HG03565 (cell line): ENCODE data around the gene MTA1.

Source experiments
- ATAC-seq: cut with Tn5 transposase; IDR thresholded peaks from one replicate; pipeline ENCODE4 v1.9.1; 2021; ENCODE audit warnings: mild to moderate bottlenecking, moderate library complexity; ENCODE audit not compliant: unreplicated experiment

Gene MTA1

GRCh38 chr14:105422695-105423487 is 3.3 kb downstream of the MTA1 start:
- no peak for ATAC-seq

- no peak for ATAC-seq
Measured at GRCh38 chr14:105423488-105424195, 4.0 kb downstream of the MTA1 start.

- no peak for ATAC-seq
Measured at GRCh38 chr14:105424861-105425260, 5.2 kb downstream of the MTA1 start.

- ATAC-seq: no peak
Measured at GRCh38 chr14:105425823-105426247, 6.2 kb downstream of the MTA1 start.

- no peak for ATAC-seq
Measured at GRCh38 chr14:105426416-105427130, 6.9 kb downstream of the MTA1 start.

- no peak for ATAC-seq
Measured at GRCh38 chr14:105427412-105427811, 7.8 kb downstream of the MTA1 start.

- no peak for ATAC-seq
Measured at GRCh38 chr14:105427936-105428485, 8.4 kb downstream of the MTA1 start.

- no peak for ATAC-seq
Measured at GRCh38 chr14:105430042-105430441, 10.4 kb downstream of the MTA1 start.

- ATAC-seq: no peak
Measured at GRCh38 chr14:105430565-105430964, 10.9 kb downstream of the MTA1 start.

GRCh38 chr14:105431256-105431655 is 11.6 kb downstream of the MTA1 start:
- ATAC-seq: no peak

GRCh38 chr14:105432657-105433056 is 13.0 kb downstream of the MTA1 start:
- no peak for ATAC-seq

- ATAC-seq: no peak
Measured at GRCh38 chr14:105433161-105433605, 13.6 kb downstream of the MTA1 start.

GRCh38 chr14:105436402-105436801 is 16.8 kb downstream of the MTA1 start:
- ATAC-seq: no peak

GRCh38 chr14:105436891-105437722 is 17.5 kb downstream of the MTA1 start:
- ATAC-seq: no peak

GRCh38 chr14:105437723-105438500 is 18.3 kb downstream of the MTA1 start:
- no peak for ATAC-seq

GRCh38 chr14:105439179-105439578 is 19.6 kb downstream of the MTA1 start:
- ATAC-seq: no peak

- no peak for ATAC-seq
Measured at GRCh38 chr14:105439710-105440553, 20.3 kb downstream of the MTA1 start.

- ATAC-seq: no peak
Measured at GRCh38 chr14:105440554-105440900, 20.9 kb downstream of the MTA1 start.

- no peak for ATAC-seq
Measured at GRCh38 chr14:105440992-105441391, 21.4 kb downstream of the MTA1 start.
